Keratinocyte (primary cell): ENCODE results near the gene UBE2K. TPM values are rescaled to one million over a fixed set of nuclear protein-coding genes. Genes with fewer than 3 reads are reported as not detected.
A peak's percentile ranks its signal among the peaks of the same experiment; 100 is the strongest.

ENCODE experiments used
- DNase-seq: peaks from one replicate; pipeline ENCODE4 v3.0.0-alpha.2; 2011; ENCODE audit warnings: low read depth, missing footprints, low spot score
- FAIRE-seq: peaks from 2 replicates; lab custom pipeline; 2011; peaks lifted over from hg19 to GRCh38; lab: Jason Lieb, UNC
- H2AFZ ChIP-seq: 2 replicates; pipeline ENCODE4 v1.6.0; 2012; ENCODE audit warnings: low read length, control low read depth, inconsistent platforms; ENCODE audit not compliant: control insufficient read depth
- H3K27ac ChIP-seq: 2 replicates; pipeline ENCODE4 v1.5.1; 2011; ENCODE audit warnings: low read length; ENCODE audit not compliant: control insufficient read depth, insufficient read depth
- H3K27me3 ChIP-seq: 3 replicates; pipeline ENCODE4 v1.6.0; 2011; ENCODE audit warnings: low read length; ENCODE audit not compliant: control insufficient read depth, insufficient read depth; ENCODE audit errors: extremely low read depth
- H3K36me3 ChIP-seq, 2 experiments: 2 replicates in 1 of 2; 3 replicates in 1 of 2; pipeline ENCODE4 v1.5.1; 2011; ENCODE audit warnings: low read length in 2 of 2, mild to moderate bottlenecking in 1 of 2; ENCODE audit not compliant: control insufficient read depth in 2 of 2, insufficient read depth in 2 of 2; ENCODE audit errors: extremely low read depth in 1 of 2
- H3K4me1 ChIP-seq: 3 replicates; pipeline ENCODE4 v1.5.1; 2011; ENCODE audit warnings: low read length; ENCODE audit not compliant: control insufficient read depth, insufficient read depth; ENCODE audit errors: extremely low read depth
- H3K4me2 ChIP-seq: 3 replicates; pipeline ENCODE4 v1.6.0; 2011; ENCODE audit warnings: low read depth, low read length; ENCODE audit not compliant: control insufficient read depth, insufficient read depth; ENCODE audit errors: extremely low read depth
- H3K4me3 ChIP-seq, 3 experiments: fragments of 200-600 bp in 1 of 3; sonication (generic) in 1 of 3; 2 replicates in 2 of 3; 3 replicates in 1 of 3; pipeline ENCODE4 v1.5.1; 2011 to 2016; ENCODE audit warnings: low read length in 3 of 3, mild to moderate bottlenecking in 3 of 3, control low read depth in 2 of 3, inconsistent platforms in 1 of 3, low read depth in 1 of 3, mixed read lengths in 1 of 3, mixed run types in 1 of 3, moderate library complexity in 1 of 3; ENCODE audit not compliant: control insufficient read depth in 2 of 3, insufficient read depth in 2 of 3; ENCODE audit errors: extremely low read depth in 1 of 3
- H3K79me2 ChIP-seq: 2 replicates; pipeline ENCODE4 v1.6.0; 2012; ENCODE audit warnings: low read length; ENCODE audit not compliant: control insufficient read depth, insufficient read depth
- H3K9ac ChIP-seq: 3 replicates; pipeline ENCODE4 v1.6.0; 2011; ENCODE audit warnings: low read length; ENCODE audit not compliant: control insufficient read depth, insufficient read depth; ENCODE audit errors: extremely low read depth
- H3K9me1 ChIP-seq: 3 replicates; pipeline ENCODE4 v1.6.0; 2011; ENCODE audit warnings: low read length; ENCODE audit not compliant: control insufficient read depth, insufficient read depth; ENCODE audit errors: extremely low read depth
- H3K9me3 ChIP-seq: 2 replicates; pipeline ENCODE4 v1.5.1; 2012; ENCODE audit warnings: low read depth, low read length; ENCODE audit not compliant: control insufficient read depth
- H4K20me1 ChIP-seq: 3 replicates; pipeline ENCODE4 v1.6.0; 2011; ENCODE audit warnings: low read length; ENCODE audit not compliant: control insufficient read depth, insufficient read depth; ENCODE audit errors: extremely low read depth
- EZH2 ChIP-seq: IDR thresholded peaks from one replicate; pipeline ENCODE4 v1.6.1; 2012; ENCODE audit warnings: inconsistent platforms, mild to moderate bottlenecking, low read length, moderate library complexity
- dilution Hi-C: fragments of 300-500 bp; cut with MboI; formaldehyde crosslinking; loops from one replicate; pipeline ENCODE4 v1.7.0; 2020; ENCODE audit warnings: low sequenced_read_pairs; ENCODE audit not compliant: extremely low pct_ligation_motif_present
- polyA plus RNA-seq, 5 experiments: library from polyadenylated mRNA; depleted of rRNA in 3 of 5; stranded (reverse) in 3 of 5; stranded (forward) in 1 of 5; unstranded in 1 of 5; fragments of >200 nt; gene quantifications; 1 replicate in 1 of 5; 2 replicates in 3 of 5; 3 replicates in 1 of 5; pipeline versions ENCODE4 v1.2.1 to v1.2.3, GENCODE V29; 2011 to 2012; ENCODE audit warnings: missing spikeins in 2 of 5, low read depth in 1 of 5, low replicate concordance in 1 of 5
- TF ChIP-seq, protein P1 (sequence below), 3 experiments: IDR thresholded peaks in 1 of 3; conservative IDR thresholded peaks in 1 of 3; optimal IDR thresholded peaks in 1 of 3; 2 replicates in 2 of 3; 3 replicates in 1 of 3; pipeline versions ENCODE3 to v1.5.1; 2011; ENCODE audit warnings: low read length in 3 of 3, mild to moderate bottlenecking in 3 of 3, moderate library complexity in 2 of 3, control low read depth in 1 of 3, inconsistent platforms in 1 of 3; ENCODE audit not compliant: insufficient read depth in 2 of 3; ENCODE audit errors: extremely low read depth in 1 of 3

The UBE2K gene
- polyA plus RNA-seq, 1 donor (not counting 4 experiments of a cell fraction or from before 2014, with no cell fraction given) = 163 TPM

DNA sequence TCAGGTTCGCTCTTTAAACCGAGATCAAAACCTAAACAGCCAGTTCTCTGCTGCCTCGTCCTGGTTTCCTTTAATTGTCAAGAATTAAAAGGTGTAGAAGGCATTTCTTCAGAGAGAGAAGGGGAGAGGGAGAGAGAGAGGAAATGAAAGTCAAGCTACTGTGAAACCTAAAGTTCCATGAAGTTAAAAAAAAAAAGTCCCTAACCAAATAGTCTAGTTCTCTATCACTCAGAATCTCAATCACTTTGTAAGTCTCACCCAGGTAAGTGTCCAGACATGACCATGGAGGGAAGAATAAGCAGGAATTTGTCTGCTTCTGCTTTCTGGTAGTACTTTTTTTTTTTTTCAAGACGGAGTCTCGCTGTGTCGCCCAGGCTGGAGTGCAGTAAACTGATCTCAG, 40.5 kb upstream of the UBE2K start:
- dilution Hi-C loops = no loop called here
- no peak for TF ChIP-seq EZH2
- TF ChIP-seq, protein P1, sequence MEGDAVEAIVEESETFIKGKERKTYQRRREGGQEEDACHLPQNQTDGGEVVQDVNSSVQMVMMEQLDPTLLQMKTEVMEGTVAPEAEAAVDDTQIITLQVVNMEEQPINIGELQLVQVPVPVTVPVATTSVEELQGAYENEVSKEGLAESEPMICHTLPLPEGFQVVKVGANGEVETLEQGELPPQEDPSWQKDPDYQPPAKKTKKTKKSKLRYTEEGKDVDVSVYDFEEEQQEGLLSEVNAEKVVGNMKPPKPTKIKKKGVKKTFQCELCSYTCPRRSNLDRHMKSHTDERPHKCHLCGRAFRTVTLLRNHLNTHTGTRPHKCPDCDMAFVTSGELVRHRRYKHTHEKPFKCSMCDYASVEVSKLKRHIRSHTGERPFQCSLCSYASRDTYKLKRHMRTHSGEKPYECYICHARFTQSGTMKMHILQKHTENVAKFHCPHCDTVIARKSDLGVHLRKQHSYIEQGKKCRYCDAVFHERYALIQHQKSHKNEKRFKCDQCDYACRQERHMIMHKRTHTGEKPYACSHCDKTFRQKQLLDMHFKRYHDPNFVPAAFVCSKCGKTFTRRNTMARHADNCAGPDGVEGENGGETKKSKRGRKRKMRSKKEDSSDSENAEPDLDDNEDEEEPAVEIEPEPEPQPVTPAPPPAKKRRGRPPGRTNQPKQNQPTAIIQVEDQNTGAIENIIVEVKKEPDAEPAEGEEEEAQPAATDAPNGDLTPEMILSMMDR (optimal IDR thresholded peaks at IDR 0.05 in 1 of 3, IDR thresholded peaks at IDR 0.05 in 1 of 3, conservative IDR thresholded peaks at IDR 0.05 in 1 of 3; ENCODE audit: extremely low read depth in 1 of 3, insufficient read depth in 2 of 3, low read length in 3 of 3) = no peak
- Histone ChIP-seq H3K27ac (no peak overlapping the region), H3K27me3 (no peaks in the 10 kb centered on the region), H4K20me1 (no peaks in the 10 kb centered on the region), H3K4me1 (no peaks in the 10 kb centered on the region), H3K4me2 (no peak overlapping the region), H3K79me2 (no peaks in the 10 kb centered on the region), H2AFZ (no peak overlapping the region), H3K9me3 (no peaks in the 10 kb centered on the region), H3K36me3 (no peaks in the 10 kb centered on the region), H3K4me3 (no peak overlapping the region), H3K9ac (no peak overlapping the region), H3K9me1 (no peaks in the 10 kb centered on the region)
- DNase-seq (no peak), FAIRE-seq (no peak)

DNA sequence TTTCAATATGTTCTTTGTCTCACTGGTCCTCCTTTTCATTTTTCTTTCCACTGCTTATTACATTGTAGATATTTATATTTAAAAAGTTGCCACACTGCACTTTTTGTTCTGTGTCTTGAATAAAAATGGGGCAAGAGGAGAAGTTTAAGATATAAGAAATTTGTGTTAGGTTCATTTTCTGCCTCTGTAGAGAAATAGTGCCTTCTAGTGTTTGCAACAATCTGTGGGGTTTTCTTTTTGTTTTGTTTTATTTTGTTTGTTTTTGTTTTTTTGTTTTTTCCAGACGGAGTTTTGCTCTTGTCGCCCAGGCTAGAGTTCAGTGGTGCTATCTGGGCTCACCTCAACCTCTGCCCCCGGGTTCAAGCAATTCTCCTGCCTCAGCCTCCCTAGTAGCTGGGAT, 39.2 kb upstream of the UBE2K start:
- no peaks in the 10 kb centered on the region for H3K27me3 ChIP-seq
- no peak overlapping the region for H3K27ac ChIP-seq
- H3K9me3 ChIP-seq = no peaks in the 10 kb centered on the region
- no peak for TF ChIP-seq EZH2
- TF ChIP-seq, protein P1 (optimal IDR thresholded peaks at IDR 0.05 in 1 of 3, IDR thresholded peaks at IDR 0.05 in 1 of 3, conservative IDR thresholded peaks at IDR 0.05 in 1 of 3; ENCODE audit: extremely low read depth in 1 of 3, insufficient read depth in 2 of 3, low read length in 3 of 3) = peak in 1 of 3 experiments; percentile 4
- DNase-seq = no peak
- H3K4me1 ChIP-seq = no peaks in the 10 kb centered on the region
- no peak overlapping the region for H3K4me3 ChIP-seq
- H3K9me1 ChIP-seq = no peaks in the 10 kb centered on the region
- H3K4me2 ChIP-seq = no peak overlapping the region
- H3K36me3 ChIP-seq = no peaks in the 10 kb centered on the region
- no peak overlapping the region for H3K9ac ChIP-seq
- H2AFZ ChIP-seq = no peak overlapping the region
- no peaks in the 10 kb centered on the region for H3K79me2 ChIP-seq
- dilution Hi-C loops = no loop called here
- no peaks in the 10 kb centered on the region for H4K20me1 ChIP-seq
- FAIRE-seq = no peak
